Midbrain (tissue), 1 donor: ENCODE data around the gene NAV1.
"Not testable (repeated sequence)": the region's sequence is repeated elsewhere in the genome, so short reads cannot be mapped to it uniquely, and the experiment has no call there.

Source experiments
- DNase-seq: peaks from one replicate; lab custom pipeline; 2025; lab: John Stamatoyannopoulos, UW

NAV1 gene

DNA sequence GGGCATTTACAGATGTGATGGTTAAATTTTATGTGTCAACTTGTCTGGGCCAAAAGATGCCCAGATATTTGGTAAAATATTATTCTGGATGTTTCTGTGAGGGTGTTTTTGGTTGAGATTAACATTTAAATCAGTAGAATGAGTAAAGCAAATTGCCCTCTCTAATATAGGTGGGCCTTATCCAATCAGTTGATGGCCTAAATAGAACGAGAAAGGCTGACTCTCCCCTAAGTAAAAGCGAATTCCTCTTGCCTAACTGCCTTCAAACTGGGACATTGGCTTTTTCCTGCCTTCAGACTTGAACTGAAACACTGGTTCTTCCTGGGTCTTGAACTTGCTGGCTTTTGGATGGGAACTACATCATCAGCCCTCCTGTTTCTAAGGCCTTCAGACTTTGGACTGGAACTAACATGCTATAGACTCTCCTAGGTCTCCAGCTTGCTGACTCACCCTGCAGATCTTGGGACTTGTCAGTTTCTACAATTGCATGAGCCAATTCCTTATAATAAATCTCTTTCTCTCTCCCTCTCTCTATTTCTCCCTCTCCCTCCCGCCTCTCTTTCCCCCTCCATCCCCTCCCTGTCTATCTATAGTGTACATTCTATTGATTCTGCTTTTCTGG is 10.2 kb upstream of the NAV1 start:
- no peak for DNase-seq

DNA sequence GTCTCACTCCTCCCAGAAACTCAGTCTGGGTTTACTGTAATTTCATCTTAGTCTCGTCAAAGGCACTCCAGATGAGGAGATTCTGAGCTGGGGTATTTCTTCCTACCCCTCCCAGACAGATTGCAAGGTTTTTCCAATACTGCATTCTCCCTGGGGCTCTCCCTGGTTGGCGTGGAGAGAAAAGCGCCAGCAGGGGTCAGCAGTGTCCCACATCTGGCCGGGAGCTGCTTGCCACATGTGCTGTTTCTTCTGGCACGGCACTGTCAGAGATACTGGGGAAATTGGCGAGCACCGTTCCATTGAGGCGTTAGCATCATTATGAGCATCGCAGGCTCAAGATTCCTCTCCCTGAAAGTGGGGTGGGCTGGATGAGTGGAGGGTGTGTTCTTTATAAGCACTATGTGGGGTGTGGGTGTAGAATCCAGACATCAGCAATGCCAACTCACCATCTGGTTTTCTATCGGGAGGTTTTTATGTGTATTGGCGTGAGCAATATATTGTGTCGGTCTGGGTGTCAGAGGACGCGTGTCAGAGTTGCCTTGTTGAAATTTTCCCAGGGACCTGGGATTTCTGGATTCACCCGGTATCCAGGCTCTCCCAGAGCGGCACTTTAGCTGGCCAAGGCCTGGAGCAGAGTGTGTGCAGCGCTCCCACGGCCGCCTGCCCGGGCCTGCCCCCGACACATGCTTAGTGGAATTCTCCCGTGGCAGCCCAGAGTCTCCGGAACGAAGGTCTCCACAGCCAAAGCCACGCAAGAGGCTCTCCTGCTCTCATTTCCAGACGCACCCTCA is 8.0 kb upstream of the NAV1 start:
- DNase-seq, result peak; percentile 92

DNA sequence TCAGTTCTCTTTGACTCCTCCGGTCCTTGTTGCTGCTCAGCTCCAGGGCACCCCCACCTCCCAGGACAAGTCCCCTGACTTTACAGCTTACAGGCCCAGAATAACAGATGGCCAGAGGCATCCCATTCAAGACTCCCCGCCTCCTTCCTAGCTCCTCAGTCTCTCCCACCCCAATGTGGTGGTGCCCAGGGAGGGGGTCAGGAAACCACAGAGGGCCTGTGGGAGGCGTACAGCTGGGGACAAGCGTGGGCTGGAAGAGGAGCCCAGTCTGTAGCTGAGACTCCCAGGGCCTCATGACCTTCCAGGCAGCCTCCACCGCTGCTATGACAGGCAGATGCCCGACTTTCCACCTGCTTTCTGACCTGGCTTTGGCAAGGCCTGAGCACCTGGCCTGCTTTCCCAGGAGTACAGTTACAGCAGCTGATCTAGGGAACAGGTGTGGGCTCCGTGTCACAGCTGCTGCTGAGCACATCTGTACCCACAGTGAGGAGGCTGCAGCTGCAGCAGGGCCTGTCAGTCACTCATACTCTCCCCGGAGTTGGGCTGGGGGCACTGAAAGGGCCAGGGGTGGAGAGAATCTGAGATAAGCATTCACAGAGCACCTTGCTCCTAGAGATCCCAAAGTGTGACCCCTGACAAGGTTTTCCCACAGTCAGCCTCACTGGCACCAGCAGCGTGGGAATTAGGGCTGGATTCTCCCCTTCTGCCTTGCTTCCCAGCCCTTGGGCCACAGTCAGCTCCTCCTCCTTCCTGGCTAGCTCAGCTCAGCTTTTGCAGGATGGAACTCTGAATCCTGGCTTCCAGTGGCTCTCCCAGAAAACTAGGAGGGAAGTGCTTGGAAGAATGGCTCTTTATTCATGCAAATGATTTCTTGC is 7.1 kb upstream of the NAV1 start:
- DNase-seq, result no peak

DNA sequence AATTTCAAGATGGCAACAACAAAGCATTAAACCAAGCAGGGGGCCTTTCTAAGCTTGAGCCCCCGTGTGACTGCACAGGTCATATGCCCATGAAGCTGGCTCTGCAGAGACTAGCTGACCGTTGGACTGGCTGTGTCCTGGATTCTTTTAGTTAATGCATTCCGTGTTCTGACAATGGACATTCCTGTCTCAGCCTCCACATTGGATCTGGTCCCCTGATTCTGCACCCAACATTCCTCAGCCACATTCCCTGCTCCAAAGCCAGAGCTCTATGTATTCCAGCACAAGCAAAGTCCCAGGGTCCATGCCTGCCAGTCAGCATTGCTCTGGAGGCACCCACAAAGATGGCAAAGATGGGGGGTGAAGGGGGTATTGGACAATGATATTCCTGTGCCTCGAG is 5.1 kb upstream of the NAV1 start:
- DNase-seq, result no peak

DNA sequence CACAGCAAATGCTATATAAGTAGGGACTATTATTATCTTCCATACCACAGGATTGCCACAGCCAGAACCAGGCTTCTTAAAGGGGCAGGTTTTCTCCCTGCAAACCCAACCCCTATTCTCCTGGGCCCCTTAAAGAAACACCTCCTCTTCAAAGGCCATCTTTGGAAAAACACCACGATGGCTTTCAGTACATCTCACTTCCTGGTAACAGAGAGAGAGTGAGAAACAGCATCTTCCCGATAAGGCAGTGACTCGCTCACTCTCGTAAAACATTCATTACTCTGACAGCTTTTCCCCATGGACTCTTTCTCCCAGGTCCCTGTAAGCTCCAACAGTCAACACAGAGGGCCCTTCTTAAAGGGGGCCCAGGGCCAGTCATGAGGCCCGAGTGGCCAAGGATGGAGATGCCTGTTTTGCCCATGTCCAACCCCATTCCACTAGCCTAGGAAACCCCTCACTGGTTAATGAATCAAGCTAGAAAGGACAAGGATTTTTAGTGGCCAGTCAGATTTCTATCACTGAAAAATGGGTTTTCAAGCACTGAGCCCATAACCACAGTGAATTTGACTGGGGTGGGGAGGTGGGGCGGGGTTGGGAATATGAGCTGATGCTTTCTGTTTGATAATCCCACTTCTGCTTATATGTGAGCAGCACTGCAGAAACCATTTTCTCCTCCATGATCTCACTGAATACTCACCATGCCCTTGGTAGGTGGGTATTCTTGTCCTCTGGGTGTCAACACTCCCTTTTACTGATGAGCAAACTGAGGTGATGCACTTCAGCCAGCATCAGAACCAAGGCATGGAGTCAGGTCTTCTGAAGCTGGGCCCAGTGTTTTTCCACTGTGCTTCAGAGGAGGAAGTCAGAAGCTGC is 3.6 kb upstream of the NAV1 start:
- no peak for DNase-seq

DNA sequence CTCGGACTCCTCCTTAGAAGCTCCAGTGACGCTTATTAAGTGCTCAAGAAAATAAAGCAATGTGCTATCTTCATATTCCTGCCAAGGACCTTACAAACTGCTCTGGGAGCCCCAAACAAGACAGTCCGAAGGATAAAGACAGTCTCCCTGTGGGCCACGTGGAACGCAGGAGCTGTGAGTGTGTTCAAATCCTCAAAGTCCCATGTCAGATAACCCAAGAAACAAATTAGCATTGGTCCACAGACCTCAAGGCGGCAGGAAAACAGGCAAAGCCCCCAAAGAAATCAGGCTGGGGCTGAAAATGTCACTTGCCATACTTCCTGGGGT is 3.0 kb upstream of the NAV1 start:
- no peak for DNase-seq

DNA sequence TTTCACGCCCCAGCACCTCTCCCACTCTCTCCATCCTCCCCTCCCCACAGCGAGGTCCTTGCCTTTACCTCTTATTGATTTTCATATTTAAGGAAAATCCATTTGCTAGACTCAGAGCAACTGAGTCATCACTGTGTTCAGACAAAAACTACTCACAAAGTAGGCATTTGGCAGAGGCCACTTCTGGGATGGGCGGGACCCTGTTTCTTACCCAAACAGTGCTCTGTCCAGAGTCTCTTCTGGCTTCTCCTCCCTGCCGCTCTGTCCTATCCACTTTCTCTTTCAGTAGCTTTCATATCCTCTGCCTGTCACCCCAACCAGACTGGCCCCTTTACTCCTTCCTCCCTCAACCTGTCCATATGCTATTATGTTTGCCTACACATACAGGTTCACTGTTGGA is 2.4 kb upstream of the NAV1 start:
- no peak for DNase-seq

DNA sequence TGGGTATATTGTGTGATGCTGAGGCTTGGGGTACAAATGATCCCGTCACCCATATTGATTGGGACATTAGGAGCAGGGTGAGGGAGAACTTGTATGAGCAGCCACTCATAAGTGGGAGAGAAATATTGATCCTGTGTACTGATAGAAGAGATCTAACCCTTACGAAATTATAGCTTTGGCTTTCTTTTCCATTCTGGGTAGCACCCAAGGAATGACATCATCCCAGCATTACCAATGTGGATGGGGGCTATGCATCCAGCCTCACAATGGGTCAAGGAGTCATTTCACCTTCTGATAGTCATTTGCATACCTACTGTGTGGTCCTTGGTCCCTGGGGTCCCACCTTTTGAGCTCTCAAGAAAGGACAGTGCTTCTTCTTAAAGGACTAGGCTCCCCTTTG is 1.9 kb upstream of the NAV1 start:
- DNase-seq, result no peak

DNA sequence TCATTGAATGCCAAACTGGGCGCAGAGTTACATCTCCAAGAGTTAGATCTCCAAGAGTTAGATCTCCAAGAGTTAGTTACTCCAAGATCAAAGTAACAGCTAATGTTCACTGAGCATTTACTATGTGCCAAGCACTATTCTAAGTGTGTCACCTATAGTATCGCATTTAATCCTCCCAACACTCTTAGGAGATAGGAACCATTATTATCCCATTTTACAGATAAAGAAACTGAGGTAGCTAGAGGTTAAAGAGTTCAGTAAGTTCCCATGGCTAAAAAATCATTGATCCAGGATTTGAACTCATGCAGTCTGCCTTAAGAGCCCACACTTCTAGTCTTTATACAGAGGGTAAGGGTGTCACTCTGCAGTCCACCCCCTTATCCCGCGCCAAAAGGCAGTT is 1.5 kb upstream of the NAV1 start:
- no peak for DNase-seq

DNA sequence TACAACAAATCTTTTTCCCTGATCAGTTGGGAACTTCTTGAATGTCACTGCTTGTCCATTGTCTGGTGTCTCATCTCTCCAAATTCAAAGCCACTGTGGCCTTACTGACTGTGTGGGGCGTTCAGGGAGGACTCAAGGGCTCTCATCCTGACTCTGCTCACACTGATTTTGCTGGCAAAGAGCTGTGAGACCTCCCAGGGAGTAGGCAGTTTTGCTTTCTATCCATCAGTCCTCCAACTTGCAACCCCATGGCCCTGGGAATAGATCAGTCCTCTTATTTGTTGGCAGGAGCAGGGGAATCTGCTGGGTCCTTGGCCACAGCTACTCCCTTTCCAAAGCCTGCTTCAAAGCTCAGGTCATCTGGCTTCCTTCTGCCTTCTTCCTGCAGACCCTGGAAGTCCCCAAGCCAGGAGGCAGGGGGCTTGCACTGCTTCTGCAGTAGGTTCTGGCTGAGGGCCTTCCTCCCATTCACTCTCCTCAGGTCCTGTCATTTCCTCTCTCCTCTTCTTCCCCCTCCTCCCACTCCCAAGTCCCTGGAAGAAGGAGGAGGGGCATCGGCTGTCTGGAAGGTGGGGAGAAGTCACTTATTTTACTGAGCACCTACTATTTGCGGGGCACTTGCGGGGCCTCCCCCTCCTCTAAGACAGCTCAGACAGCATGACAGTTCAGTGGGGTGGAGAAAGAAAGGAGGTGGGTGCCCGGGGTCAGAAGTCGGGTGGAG is 876 bp upstream of the NAV1 start:
- no peak for DNase-seq

DNA sequence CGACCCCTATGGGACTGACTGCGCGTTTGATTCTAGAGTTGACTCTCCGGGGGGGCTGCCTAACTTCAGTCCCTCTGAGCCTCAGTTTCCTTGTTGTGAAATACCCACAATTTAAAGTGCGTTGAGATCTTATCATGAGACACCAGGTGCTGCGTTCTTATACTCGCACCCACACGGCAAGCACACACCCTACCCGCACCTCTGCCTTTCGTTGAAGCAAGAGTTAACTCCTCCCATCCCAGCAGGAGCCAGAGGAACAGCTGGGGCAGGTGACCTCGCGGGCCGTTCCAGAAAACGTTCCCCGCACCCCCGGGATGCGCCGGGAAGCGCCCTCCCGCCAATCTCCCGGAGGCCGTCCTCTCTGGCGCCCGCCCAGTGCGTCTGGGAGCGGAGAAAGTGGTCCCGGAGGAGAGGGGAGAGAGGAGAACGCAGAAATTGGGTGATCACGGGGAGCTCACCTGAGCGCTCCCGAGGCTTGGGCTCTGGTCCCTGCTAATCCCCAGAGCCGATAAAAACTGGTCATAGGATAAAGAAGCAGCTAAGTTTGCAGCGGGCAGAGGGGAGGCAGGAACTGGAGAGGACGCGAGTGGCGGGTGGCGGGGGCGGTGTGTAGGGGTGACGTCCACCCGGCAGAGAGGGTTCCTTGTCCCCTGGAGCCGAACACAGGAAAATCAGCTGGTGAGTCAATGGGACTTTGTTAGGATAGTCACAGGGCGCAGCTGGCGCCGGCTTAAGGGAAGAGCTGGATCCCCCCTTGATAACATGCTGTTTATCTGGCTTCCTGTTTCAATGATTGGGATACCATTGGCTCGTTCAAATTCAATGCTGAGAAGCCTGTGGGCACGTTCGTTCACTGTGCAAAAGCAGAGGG is 869 bp downstream of the NAV1 start:
- peak; percentile 83 for DNase-seq

DNA sequence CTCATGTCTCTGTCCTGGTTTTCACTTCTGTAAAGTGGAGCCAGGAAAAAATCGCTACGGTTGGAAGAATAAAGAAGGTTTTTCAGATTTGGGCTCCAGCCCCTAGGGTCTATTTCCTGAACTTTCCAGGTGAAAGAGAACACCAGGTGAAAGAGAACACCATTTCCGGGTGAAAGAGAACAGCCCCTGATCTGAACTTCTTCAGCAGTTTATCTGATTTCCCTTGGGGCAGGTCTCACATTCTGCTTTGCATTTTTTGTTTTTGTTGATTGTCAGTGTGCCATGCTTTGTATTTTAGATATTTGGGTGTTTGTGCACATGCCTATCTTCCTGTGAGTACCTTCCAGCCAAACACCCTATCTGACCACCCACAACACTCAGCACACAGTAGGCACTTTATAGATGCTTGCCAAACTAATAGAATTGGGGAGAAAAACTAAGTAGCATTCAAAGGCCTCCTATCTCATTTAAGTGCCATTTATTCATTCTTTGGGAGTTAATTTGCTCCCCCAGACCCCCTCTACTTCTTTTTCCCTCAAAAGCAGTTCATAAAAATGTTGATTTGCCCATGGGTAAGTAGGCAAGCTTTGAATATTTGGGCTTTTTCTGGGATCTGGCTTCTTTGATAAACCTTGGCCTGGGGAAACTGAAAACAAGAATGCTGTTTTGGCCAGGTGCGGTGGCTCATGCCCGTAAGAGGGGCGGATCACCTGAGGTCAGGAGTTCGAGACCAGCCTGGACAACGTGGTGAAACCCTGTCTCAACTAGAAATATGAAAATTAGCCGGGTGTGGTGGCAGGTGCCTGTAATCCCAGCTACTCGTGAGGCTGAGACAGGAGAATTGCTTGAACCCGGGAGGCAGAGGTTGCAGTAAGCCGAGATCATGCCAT is 2.2 kb downstream of the NAV1 start:
- no peak for DNase-seq

DNA sequence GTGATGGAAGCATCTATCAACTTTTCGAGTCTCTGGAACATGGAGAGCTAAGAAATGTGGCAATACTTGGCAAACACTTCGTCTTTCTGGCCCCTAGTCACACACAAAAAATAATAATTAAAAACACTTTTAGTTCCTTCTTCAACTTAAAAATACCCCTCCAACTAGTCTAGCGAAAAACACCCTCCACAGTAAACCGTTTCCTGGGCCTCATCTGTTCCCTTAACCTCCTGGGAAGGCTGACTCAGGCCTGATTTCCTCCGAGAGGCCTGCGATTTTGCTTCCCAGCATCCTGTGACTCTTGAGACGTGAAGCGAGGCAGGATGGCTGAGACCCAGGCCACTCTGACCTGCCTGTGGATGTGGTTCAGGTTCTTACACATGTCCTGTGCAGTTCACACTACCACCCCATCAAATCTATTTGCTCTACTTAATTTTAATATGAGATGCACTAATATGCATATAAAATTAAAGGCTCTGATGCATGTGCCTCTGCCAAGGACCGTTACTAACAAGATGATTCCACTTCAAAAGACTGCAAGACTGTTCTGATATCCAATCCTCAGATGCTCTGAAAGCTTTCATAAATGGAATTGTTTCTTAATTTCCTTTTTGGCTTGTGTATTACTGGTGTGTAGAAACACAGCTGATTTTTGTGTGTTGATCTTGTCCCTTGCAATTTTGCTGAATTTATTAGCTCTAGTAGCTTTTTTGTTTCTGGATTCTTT is 3.5 kb downstream of the NAV1 start:
- DNase-seq, result no peak

DNA sequence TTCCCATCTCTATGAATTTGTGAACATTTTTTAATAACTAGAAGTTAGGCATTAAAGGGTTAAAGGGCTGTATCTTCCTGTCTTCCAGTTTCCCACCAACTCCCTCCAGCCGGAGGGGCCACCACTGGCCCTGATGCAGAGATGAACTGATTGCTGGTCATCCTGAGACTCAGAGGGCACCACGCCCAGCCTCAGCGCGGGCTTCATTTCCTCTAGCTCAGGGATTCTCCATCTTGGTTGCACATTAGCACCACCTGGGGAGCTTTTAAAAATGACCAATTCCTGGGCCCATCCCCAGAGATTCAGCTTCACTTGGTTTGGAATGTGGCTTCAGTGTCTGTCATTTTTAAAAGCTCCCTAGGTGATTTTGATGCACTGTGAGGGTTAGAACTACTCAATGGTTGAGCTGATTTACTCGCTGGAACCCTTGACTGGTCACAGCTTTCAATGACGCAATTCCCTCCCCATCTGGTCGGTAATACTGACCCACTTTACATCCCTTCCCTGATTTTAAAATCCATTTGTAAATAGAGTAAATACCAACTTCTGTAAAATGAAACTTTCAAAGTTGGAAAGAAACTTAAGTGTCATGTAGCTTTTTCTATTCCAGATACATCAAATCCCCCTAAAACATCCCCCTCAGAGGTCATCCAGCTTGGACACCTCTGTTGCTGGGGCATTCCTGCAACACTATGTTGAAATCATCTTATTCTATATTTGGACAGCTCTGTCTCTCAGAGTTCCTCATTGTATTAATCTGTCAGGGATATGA is 5.1 kb downstream of the NAV1 start:
- DNase-seq, result no peak

DNA sequence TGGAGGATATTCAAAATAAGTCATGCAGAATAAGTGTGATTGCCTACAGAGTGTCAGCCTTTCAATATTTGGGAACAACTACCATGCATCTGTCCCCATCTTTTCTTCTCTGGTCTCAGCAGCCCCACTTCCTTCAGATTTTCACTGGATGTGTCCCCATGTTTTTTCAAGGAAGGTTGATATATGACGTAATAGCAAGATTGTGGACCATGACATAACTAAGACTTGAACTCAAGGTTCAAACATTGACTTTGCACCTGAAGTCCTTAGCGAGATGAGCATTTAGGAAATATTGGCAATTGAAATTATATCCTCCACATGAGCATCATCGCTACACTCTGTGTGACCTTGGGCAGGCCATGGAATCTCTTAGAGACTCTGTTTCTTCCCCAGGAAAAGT is 5.8 kb downstream of the NAV1 start:
- DNase-seq, result no peak

DNA sequence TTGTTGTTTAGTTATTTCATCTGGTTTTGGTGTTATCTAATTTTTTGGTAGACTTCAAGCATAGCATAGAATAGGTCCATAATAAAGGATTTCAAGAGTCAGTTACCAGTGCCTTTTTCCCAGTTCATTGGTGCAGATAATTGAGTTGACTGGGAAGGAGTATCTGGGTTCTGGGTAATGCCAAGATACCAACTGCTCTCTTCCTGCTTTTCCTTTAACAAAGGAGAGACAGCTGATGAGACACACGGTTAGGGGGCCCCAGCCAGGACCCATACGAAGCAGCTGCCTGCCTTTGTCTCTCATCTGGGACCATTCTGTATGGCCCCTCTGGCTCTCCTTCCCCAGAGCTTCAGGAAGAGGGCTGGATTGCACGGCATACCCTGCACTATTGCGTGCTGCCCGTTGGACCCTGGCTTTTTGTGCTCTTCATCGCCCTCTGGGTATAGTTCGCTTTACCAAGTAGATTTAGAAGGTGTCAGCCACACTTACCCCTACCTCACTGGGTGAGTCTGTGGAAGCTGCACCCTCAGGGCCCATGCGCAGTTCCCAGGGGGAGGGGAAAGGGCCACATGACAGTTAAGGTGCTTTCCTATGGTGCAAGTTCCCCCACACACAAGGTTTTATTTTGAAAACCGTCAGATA is 7.0 kb downstream of the NAV1 start:
- DNase-seq, result no peak

DNA sequence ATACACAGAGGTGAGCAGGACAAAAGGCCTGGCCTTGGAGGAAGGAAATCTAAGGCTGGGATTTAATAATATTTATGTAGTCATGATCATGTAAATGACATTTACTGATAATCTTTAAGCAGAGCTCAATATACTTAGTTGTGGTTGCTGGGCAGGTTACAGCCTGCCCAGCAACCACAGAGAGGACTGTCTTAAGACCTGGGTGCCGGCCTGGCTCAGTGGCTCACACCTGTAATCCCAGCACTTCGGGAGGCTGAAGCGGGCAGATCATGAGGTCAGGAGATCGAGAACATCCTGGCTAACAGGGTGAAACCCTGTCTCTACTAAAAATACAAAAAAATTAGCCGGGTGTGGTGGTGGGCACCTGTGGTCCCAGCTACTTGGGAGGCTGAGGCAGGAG is 10.6 kb downstream of the NAV1 start:
- not testable (repeated sequence) for DNase-seq
